Measurements from ENCODE around the gene ASIC3.

The ASIC3 gene

GRCh38 chr7:151058781-151059366 is 10.5 kb downstream of the ASIC3 start:
- Histone ChIP-seq H3K4me2 (ENCODE audit: low read depth, low read length) (peak overlapping the region; percentile 98), H3K9ac (ENCODE audit: low read length) (peak overlapping the region; percentile 66), H4K20me1 (ENCODE audit: insufficient read depth, low read length) (no peaks in the 10 kb centered on the region), H3K79me2 (ENCODE audit: low read length) (peaks cover 36% of the 10 kb centered on the region), H3K27me3 (replicated peaks; ENCODE audit: insufficient read depth, low read length) (no peaks in the 10 kb centered on the region), H3K4me3 (ENCODE audit: low read length) (peak overlapping the region; percentile 87), H3K9me3 (replicated peaks; ENCODE audit: insufficient read depth, low read length) (no peaks in the 10 kb centered on the region), H3K4me1 (ENCODE audit: low read length) (peaks cover 6% of the 10 kb centered on the region), H3F3A (ENCODE audit: insufficient read depth, low read length) (peaks cover 12% of the 10 kb centered on the region), H3K27ac (ENCODE audit: low read length) (peak overlapping the region; percentile 65; the same call in 1 of the 2 replicates), H2AFZ (ENCODE audit: low read length) (peak overlapping the region; percentile 90), H3K9me2 (replicated peaks; ENCODE audit: insufficient read depth, low read length) (no peaks in the 10 kb centered on the region), H3K36me3 (replicated peaks; ENCODE audit: insufficient read depth, low read length) (no peaks in the 10 kb centered on the region)
- TF ChIP-seq EZH2 (optimal IDR thresholded peaks at IDR 0.05; ENCODE audit: low read depth, low read length) (no peak), EZH2phosphoT487 (IDR thresholded peaks at IDR 0.05; ENCODE audit: low read length) (no peak), CTCF (IDR thresholded peaks at IDR 0.05; ENCODE audit: low read length) (no peak)
- DNase-seq, result peak; percentile 29

GRCh38 chr7:151059367-151060112 is 11.2 kb downstream of the ASIC3 start, which contains the start of gene SLC4A2:
Gene SLC4A2 (plus strand): TSS chr7:151059589. CDS start chr7:151061988, 2,399 bp downstream.
- H3K9me3 ChIP-seq (replicated peaks; ENCODE audit: insufficient read depth, low read length), result no peaks in the 10 kb centered on the region
- H3K79me2 ChIP-seq (ENCODE audit: low read length), result peaks cover 36% of the 10 kb centered on the region
- peak within 1 kb of the TSS; percentile 87 for H3K4me3 ChIP-seq (ENCODE audit: low read length)
- H3K9ac ChIP-seq (ENCODE audit: low read length), result peak within 1 kb of the TSS; percentile 66
- peak within 1 kb of the TSS; percentile 90 for H2AFZ ChIP-seq (ENCODE audit: low read length)
- peak within 1 kb of the TSS; percentile 98 for H3K4me2 ChIP-seq (ENCODE audit: low read depth, low read length)
- TF ChIP-seq CTCF (IDR thresholded peaks at IDR 0.05; ENCODE audit: low read length) (peak; percentile 68), EZH2phosphoT487 (IDR thresholded peaks at IDR 0.05; ENCODE audit: low read length) (no peak), EZH2 (optimal IDR thresholded peaks at IDR 0.05; ENCODE audit: low read depth, low read length) (no peak)
- no peaks in the 10 kb centered on the region for H3K27me3 ChIP-seq (replicated peaks; ENCODE audit: insufficient read depth, low read length)
- H3F3A ChIP-seq (ENCODE audit: insufficient read depth, low read length), result peaks cover 12% of the 10 kb centered on the region
- H4K20me1 ChIP-seq (ENCODE audit: insufficient read depth, low read length), result no peaks in the 10 kb centered on the region
- peak within 1 kb of the TSS; percentile 65; the same call in 1 of the 2 replicates for H3K27ac ChIP-seq (ENCODE audit: low read length)
- no peaks in the 10 kb centered on the region for H3K9me2 ChIP-seq (replicated peaks; ENCODE audit: insufficient read depth, low read length)
- peaks cover 6% of the 10 kb centered on the region for H3K4me1 ChIP-seq (ENCODE audit: low read length)
- peak; percentile 85 for DNase-seq
- H3K36me3 ChIP-seq (replicated peaks; ENCODE audit: insufficient read depth, low read length), result no peaks in the 10 kb centered on the region

- Histone ChIP-seq H3K9me3 (replicated peaks; ENCODE audit: insufficient read depth, low read length) (no peaks in the 10 kb centered on the region), H4K20me1 (ENCODE audit: insufficient read depth, low read length) (no peaks in the 10 kb centered on the region), H3K36me3 (replicated peaks; ENCODE audit: insufficient read depth, low read length) (no peaks in the 10 kb centered on the region), H2AFZ (ENCODE audit: low read length) (peak overlapping the region; percentile 88), H3K27me3 (replicated peaks; ENCODE audit: insufficient read depth, low read length) (no peaks in the 10 kb centered on the region), H3K27ac (ENCODE audit: low read length) (no peak overlapping the region), H3K9me2 (replicated peaks; ENCODE audit: insufficient read depth, low read length) (no peaks in the 10 kb centered on the region), H3K9ac (ENCODE audit: low read length) (peak overlapping the region; percentile 66; the same call in 1 of the 2 replicates), H3K4me3 (ENCODE audit: low read length) (peak overlapping the region; percentile 87), H3K4me2 (ENCODE audit: low read depth, low read length) (peak overlapping the region; percentile 86), H3K4me1 (ENCODE audit: low read length) (peaks cover 6% of the 10 kb centered on the region), H3K79me2 (ENCODE audit: low read length) (peaks cover 36% of the 10 kb centered on the region), H3F3A (ENCODE audit: insufficient read depth, low read length) (peaks cover 12% of the 10 kb centered on the region)
- no peak for TF ChIP-seq EZH2phosphoT487 (IDR thresholded peaks at IDR 0.05; ENCODE audit: low read length)
- TF ChIP-seq EZH2 (optimal IDR thresholded peaks at IDR 0.05; ENCODE audit: low read depth, low read length), result no peak
- no peak for TF ChIP-seq CTCF (IDR thresholded peaks at IDR 0.05; ENCODE audit: low read length)
- DNase-seq, result no peak
Measured at GRCh38 chr7:151060113-151060415, 11.7 kb downstream of the ASIC3 start.

All from MM.1S (cell line).